GM12875 (cell line): Measurements from ENCODE around the gene SLC16A8.

Source experiments
- H3K4me3 ChIP-seq: one replicate; pipeline ENCODE4 v1.5.1; 2011; ENCODE audit warnings: low read depth, low read length, control low read depth
- TF ChIP-seq, protein P1 (sequence below): IDR thresholded peaks from 2 replicates; pipeline ENCODE4 v1.5.1; 2011; ENCODE audit warnings: low read depth, mild to moderate bottlenecking, control low read depth, inconsistent platforms, low read length, moderate library complexity, borderline replicate concordance; ENCODE audit not compliant: insufficient read depth

The SLC16A8 gene

DNA sequence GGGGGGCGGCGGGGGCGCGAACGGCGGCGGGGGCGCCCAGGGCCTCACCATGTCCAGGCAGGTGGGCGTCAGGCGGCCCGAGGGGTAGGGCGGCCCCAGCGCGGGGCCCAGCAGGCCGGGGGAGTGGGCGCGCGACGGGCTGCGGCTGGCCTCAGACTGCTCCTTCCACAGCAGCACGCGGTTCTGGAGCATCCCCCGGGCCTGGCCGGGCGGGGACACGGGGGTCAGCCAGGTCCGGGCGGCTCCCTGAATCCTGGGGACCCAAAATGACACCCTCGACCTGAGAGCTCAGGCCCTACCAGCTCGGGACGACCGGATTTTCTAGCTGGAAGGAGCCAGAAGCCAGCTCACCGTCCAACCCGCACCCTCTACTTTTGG is 5.5 kb upstream of the SLC16A8 start:
- H3K4me3 ChIP-seq, result no peak overlapping the region

DNA sequence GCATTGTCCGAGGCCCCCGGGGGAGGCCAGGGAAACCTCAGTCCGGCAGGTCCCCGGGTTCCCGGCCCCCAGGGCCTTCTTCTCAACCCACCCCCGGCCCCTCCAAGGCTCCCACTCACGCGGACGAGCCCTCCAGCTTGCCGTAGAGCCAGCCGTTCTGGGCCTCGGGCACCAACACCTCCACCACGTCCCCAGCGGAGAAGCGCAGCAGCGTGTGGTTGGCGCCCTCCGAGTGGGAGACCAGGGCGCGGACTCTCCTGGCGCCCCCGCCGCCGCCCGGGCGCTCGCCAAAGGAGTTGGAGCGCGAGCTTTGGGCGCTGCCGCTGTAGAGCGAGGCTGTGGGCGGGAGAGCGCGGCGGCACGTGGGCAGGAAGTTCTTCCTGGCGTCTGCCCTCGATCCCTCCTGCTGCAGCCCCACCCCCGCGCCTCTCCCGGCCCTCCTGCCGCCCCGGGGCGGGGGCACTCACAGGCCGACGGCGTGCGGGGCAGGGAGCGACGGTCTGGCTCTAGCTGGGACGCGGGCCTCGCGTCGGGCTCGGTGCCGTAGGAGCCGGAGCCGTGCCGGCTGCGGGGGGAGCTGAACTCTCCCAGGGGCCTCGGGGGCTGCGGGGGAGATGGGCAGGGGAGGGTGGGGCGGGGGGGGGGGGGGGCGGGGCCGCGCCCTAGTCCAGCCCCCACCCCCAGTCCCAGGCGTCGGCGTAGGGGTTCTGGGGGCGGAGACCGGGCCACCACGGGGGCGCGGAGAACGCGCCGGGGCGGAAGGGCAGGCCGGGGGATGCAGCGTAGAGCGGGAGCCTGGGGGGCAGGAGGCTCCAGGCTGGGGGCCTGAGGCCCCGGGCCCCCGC is 4.9 kb upstream of the SLC16A8 start:
- no peak overlapping the region for H3K4me3 ChIP-seq
- TF ChIP-seq, protein P1, sequence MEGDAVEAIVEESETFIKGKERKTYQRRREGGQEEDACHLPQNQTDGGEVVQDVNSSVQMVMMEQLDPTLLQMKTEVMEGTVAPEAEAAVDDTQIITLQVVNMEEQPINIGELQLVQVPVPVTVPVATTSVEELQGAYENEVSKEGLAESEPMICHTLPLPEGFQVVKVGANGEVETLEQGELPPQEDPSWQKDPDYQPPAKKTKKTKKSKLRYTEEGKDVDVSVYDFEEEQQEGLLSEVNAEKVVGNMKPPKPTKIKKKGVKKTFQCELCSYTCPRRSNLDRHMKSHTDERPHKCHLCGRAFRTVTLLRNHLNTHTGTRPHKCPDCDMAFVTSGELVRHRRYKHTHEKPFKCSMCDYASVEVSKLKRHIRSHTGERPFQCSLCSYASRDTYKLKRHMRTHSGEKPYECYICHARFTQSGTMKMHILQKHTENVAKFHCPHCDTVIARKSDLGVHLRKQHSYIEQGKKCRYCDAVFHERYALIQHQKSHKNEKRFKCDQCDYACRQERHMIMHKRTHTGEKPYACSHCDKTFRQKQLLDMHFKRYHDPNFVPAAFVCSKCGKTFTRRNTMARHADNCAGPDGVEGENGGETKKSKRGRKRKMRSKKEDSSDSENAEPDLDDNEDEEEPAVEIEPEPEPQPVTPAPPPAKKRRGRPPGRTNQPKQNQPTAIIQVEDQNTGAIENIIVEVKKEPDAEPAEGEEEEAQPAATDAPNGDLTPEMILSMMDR, result no peak

More for the DNA sequence above, 5.5 kb upstream of the SLC16A8 start:
- TF ChIP-seq, protein P1, result no peak

DNA sequence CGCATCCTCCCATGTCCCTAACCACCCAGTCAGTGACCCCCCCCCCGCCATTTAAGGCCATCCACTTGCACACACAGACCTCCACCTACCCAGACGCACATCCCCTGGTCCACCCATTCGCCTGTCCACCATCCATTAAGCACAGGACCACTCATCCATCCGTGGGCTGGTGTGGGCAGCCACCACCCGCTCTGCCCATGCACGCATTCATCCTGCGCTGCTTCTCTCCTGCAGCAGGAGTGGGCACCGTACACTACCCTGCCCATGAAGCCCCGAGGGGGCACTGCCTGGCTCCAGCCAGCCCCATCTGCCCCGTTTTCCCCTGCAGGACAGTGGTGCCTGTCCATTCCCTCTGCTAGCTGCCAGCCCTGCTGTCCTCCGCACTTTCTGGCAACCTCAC is 3.9 kb upstream of the SLC16A8 start:
- H3K4me3 ChIP-seq, result no peak overlapping the region
- TF ChIP-seq, protein P1, result no peak

DNA sequence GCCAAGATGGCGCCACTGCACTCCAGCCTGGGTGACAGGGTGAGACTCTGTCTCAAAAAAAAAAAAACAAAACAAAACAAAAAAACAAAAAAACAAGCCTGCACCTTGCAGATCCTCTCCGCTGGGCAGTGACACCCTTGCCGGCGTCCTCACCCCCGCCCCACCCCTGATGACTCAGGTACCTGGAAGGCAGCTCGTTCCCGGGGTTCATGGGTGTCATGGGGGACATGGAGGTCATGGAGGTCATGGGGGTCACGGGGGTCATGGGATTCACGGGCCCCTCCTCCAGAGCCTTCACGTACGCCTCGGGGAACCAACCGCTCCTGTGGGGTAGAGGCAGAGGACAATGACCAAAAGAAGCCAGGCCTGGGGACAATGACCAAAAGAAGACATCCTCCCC is 3.0 kb upstream of the SLC16A8 start:
- TF ChIP-seq, protein P1, result no peak
- no peak overlapping the region for H3K4me3 ChIP-seq

DNA sequence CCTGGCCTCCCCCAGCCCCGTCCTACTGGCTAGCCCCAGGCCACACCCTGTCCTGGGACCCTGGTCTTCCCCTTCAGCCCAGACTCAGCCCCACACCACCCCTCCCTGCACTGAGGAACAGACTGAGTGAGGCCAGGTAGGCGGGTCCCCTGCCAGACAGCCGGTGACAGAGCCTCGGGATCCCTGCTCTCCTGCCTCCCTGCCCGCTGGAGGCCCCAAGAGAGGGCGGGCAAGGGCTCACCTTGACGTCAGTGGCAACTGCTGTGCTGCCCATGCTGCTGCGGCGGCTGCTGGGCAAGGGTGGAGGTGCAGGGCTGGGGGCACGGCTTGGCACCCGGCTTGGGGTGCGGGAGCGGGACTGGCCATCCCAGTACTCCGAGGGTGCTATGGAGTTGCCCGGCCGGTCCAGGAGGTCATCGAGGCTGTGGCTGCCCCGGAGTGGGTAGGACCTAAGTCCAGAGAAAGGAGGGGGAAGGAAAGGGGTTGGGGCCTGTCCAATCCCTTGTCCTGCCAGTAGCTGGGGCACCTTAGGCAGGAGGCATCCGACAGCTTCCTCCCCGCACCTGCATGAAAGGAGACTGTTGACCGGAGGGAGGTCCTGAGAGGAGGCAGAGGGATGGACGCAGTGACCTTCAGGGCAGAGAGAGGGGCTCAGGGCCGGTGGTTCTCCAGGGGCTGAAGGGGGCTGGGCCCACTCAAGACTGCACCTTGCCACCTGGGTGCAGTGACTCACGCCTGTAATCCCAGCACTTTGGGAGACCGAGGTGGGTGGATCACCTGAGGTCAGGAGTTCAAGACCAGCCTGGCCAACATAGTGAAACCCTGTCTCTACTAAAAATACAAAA is 2.2 kb upstream of the SLC16A8 start:
- H3K4me3 ChIP-seq, result no peak overlapping the region
- TF ChIP-seq, protein P1, result no peak

DNA sequence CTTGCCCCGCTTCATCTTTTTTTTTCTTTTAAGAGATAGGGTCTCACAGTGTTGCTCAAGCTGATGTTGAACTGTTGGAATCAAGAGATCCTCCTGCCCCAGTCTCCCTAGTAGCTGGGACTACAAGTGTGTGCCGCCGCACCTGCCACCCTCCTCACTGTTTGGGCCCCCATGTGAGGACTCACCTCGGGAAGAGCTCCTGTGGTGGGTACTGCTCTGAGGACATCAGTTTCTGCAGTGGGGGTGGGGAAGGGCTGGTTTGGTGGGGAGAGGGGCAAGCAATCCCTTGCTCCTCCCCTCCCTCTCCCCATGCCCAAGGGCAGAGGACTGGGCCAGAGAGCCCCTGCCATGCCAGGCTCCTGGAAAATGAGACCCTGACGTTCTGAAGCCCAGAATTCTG is 1.5 kb upstream of the SLC16A8 start:
- TF ChIP-seq, protein P1, result no peak
- no peak overlapping the region for H3K4me3 ChIP-seq
